ENCODE measurements around the gene SCGB1A1.

Gene SCGB1A1

DNA sequence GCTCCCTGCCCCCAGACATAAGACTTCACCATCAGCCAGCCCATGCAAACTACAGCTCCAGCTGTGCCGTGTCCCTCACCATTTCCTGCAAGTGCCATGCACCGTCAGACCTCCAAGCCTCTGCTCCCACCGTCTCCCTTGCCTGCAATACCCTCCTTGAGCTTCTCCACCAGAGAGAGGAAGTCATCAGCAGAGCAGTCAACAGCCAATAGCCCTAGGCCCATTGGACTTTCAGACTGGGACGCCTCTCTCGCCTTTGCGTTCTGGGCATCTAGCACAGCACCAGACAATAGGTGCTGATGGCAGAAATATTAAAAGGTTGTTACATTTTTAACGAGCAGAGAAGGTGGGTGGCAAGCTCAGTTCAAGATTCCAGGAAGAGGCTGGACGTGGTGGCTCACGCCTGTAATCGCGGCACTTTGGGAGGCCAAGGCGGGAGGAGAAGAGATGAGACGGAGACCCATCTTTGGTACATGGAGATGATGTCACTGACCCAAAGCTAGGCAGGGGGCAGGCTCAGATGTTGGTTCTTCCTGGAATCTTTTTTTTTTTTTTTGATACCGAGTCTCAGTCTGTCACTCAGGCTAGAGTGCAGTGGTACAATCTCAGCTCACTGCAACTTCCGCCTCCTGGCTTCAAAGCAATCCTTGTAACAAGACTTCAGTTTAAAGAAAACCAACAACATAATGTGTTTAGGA lies 31.9 kb downstream of the SCGB1A1 start:
- no peak for DNase-seq (ENCODE audit: low spot score)

DNA sequence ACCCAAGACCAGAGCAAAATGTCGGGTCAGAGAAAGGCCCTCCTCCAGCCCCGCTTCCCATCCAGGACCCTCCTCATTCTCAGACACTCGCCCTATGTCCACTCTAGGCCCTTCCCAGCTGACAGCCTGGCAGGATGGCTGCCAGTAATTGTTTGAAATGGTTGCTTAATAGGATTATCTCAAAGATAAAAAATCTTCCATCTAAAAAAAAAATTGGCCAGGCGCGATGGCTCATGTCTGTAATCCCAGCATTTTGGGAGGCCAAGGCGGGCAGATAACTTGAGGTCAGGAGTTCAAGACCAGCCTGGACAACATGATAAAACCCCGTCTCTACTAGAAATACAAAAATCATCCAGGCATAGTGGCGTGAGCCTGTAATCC lies 32.4 kb downstream of the SCGB1A1 start:
- DNase-seq (ENCODE audit: low spot score), result no peak

DNA sequence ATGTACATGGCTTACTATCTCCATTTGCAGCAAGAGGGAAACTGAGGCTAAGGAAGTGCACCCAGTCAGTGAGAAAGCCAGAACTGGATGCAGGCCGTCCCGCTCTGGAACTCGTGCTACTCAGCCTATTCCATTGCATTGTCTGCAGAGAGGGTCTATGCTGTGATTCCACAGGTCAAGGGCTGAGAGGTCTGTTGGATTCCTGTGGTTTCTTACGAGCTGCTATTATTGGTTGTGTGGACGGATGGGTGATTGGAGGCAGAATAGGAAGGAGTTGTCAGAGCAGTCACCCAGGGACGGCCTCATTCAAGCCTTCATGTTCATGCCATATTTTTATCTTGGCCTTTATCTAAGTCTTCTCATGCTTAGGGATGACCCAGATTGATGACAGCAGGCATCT lies 33.4 kb downstream of the SCGB1A1 start:
- no peak for DNase-seq (ENCODE audit: low spot score)

DNA sequence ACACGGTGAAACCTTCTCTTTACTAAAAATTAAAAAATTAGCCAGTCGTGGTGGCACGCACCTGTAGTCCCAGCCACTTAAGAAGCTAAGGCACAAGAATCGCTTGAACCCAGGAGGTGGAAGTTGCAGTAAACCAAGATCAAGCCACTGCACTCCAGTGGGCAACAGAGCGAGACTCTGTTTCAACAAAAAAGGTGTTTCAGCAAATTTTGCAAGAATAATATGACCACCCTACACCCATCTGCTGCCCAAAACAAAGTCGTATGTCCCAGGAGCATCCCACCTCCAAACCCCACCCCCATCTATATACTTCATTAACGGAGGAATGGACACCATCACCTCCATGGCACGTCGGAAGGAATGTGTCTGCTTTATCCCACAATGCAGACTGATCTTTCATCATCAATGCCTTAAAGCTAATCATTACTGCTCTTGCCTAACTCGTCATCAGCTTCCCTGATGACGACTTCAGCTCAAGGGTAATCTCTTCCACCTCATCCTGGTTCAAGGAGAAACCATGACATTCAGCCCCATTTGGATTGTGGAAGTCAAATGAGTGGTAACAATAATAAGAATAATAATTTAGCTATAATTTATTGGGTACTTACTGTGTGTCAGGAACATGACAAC lies 34.1 kb downstream of the SCGB1A1 start:
- no peak for DNase-seq (ENCODE audit: low spot score)

DNA sequence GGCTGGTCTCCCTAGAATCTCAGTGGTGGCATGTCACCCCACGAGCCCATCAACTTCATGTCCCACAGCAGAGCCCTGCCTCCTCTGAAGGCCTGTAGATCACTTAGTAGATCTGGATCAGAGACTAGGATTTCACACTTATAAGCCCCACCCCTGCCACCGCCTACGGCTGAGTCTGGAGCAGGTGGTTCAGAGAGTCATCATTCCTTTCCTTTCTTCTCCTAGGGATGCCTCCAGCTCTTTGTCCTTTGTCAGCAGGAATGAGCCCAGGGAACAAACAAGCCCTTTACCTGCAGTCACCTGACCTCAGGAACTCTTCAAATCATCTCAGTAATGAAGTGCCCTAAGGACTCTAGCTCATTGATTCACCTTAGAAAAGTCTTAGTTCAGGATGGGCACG lies 37.8 kb downstream of the SCGB1A1 start:
- no peak for DNase-seq (ENCODE audit: low spot score)

DNA sequence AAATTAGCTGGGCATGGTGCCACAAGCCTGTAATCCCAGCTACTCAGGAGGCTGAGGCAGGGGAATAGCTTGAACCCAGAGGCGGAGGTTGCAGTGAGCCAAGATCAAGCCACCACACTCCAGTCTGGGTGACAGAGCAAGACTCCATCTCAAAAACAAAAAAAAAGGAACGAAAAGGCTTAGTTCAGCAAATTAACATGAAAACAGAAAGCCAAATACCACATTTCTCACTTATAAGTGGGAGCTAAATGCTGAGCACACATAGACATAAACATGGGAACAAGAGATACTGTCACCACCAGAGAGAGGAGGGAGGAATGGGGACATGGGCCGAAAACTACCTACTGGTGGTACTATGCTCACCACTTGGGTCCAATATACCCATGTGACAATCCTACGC lies 38.6 kb downstream of the SCGB1A1 start:
- no peak for DNase-seq (ENCODE audit: low spot score)

DNA sequence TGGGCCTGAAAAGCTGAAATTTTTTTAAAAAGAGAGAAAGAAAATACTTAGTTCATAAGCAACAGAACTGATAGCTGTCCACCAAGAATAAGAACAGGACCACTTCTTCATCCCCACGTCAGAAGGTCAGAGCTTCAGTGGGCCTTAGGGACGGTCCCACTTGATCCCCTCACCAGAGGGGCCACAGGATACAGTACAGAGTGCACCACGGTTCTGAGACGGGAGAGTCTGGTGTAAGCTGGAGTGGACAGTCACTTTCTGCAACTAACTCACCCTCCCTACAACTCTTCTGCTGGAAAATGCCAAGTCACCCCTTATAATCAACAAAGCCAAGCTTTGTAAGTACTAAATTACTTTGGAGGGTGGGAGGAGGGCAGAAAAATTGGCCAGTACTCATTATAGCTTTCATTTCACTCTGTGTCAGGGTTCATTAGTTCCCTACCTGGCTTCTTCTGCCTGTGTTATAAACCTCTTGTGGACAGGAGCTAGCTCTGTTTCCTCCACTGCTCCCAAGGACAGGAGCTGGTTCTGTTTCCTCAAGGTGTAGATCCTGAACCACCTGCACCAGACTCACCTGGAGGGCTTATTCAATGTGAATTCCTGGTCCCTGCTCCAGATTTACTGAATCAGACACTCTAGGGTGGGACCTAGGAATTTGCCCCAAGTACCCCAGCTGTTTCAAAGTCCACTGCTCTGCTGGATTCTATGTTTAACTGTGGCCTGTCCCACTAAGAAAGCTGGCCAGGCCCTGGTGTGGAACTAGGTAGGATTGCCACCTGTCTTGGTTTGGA lies 39.6 kb downstream of the SCGB1A1 start:
- no peak for DNase-seq (ENCODE audit: low spot score)

DNA sequence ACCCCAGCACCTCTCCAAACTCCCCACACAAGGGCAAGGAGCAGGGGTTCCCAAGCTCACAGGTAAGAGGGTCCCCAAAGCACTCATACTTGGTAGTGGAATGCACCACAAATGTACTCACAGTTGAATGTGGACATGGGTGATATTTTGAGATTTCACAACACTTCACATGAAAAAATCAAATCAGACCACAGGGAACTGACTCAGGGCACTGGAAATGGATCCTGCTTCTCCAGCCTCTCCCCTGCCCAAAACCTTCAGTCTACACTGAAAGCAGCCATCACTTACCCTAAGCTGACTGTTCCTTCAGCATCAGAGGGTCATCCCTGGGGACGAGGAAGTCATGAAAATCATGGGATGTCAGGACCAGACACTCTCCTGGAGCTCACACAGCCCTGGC lies 40.2 kb downstream of the SCGB1A1 start:
- no peak for DNase-seq (ENCODE audit: low spot score)

DNA sequence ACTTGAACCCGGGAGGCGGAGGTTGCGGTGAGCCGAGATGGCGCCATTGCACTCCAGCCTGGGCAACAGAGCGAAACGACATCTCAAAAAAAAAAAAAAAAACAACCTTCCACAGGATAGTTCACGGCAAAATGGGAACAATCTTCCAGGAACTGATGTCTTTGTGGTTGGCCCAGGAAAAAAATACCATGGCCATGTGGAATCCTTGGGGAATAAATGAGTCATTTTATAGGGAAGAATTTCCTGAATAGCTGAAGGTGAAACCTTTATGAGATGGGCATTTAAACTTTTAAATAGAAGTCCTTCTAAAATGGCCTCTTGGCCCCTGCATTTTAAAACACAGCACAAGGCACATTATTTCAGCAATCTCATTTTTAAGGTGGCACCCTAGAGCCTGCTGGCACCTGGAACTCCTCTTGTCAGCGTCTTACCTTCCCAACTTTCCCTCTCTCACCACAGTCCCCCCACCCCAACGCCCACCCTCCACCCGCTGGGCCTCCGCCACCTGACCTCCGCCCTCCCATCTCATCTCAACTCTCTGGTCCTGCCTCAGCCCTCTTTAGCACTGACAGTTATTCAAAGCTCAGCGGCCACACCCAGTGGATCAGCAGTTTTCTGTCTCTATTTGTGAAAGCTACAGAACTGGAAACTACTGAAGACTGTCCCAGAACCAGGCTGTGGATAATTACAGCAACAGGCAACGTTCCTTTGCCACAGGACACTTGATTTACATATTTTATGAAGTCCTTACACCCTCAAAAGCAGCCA lies 43.1 kb downstream of the SCGB1A1 start:
- DNase-seq (ENCODE audit: low spot score), result no peak

DNA sequence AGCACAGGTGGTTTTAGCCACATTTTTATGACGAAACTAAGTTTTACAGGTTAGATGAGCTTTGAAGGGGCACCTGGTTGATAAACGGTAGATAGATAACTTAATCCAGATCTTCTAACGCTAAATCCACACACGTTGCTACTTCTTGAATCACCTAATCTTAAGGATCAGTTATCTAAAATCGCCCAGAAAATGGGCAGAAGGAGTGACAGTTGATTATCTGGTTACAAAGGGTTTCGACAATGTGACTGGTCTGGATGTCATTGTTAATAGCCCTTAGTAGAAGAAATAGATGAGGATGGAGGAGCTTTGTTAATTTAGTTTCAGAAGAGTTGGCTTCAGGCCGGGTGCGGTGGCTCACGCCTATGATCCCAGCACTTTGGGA lies 43.7 kb downstream of the SCGB1A1 start:
- DNase-seq (ENCODE audit: low spot score), result no peak

DNA sequence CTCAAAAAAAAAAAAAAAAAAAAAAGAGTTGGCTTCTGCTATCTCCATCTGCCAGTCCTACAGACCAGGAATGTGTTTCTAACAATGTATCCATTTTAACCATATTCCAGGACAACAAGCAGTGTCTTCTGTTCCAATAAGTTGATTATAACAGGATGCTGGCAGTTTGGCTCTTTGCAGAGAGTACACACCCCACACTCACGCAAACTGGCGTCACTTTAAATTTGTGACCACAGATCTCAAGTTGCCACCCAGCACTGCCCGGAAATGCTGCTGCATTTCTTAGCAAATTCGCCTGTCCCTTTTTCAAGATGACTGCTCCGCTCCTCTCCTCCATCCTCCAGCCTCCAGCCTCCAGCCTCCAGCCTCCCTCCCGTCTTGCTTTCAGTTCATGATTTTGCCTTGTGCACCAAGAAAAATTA lies 44.3 kb downstream of the SCGB1A1 start:
- DNase-seq (ENCODE audit: low spot score), result no peak

DNA sequence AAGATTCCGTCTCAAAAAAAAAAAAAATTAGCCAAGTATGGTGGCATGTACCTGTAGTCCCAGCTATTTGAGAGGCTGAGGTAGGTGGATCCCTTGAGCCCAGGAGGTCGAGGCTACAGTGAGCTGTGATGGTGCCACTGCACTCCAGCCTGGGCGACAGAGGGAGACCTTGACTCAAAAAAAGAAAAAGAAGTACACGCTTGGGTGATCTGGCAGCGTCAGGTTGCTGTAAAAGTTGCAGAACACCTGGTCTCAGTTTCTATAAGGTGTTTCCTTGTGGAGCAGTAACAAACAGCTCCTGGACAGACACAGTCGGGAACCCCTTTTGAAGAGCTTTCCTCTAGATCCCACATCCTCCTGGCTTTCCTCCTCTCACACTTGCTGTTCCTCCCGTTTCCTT lies 45.8 kb downstream of the SCGB1A1 start:
- no peak for DNase-seq (ENCODE audit: low spot score)

DNA sequence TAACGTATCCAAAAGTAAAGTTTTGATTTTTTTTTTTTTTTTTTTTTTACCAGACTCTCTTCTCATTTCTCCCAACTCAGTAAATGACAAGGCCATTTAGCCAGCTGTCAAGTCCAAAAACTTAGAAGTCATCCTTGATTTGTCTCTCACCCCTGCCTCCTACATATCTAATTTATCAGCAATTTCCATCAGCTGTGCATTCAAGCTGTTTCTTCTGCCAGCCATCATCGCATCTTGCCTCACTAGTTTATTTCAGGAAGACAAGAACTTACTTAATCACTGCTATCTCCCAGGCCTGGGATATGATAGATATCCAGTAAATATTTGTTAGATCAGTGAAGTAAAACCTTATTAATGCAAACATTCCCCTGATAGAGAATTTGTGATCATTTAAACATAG lies 47.6 kb downstream of the SCGB1A1 start:
- no peak for DNase-seq (ENCODE audit: low spot score)

DNA sequence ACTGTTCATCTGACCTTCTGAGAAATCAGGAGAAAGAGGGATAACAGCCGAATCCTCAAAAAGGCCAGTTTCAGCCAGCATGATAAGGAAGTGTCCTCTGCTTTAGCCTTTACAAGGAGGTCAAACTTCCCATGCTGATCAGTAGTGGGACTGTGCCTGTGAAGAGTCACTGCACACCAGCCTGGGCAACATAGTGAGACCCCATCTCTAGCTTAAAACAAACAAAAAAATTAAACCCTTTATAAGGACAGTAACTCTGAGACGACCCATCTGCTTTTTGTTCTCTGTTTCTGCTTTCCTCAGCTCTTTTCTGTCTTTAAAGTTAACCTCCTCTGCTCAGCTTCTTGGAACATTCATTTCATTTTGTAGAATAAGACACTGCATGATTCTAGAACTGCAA lies 49.7 kb downstream of the SCGB1A1 start:
- no peak for DNase-seq (ENCODE audit: low spot score)

DNA sequence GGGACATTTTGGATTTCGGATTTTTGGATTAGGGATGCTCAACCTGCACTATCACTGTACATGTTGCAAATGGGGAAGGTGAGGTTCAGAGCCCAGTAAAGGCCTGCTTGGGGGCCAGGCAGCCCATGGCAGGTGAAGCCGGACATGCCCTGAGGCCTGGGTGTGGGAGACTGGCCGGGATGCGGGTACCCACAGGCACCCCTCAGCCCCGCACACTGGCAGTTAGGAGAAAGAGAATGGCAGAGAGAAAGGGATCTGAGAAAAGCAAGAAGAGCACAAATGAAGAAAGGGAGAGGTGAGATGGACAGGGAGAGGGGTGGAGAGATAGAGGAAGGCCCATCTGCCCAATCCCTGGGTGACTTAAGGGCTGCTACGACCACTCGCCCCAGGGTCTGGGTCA lies 52.8 kb downstream of the SCGB1A1 start:
- no peak for DNase-seq (ENCODE audit: low spot score)

DNA sequence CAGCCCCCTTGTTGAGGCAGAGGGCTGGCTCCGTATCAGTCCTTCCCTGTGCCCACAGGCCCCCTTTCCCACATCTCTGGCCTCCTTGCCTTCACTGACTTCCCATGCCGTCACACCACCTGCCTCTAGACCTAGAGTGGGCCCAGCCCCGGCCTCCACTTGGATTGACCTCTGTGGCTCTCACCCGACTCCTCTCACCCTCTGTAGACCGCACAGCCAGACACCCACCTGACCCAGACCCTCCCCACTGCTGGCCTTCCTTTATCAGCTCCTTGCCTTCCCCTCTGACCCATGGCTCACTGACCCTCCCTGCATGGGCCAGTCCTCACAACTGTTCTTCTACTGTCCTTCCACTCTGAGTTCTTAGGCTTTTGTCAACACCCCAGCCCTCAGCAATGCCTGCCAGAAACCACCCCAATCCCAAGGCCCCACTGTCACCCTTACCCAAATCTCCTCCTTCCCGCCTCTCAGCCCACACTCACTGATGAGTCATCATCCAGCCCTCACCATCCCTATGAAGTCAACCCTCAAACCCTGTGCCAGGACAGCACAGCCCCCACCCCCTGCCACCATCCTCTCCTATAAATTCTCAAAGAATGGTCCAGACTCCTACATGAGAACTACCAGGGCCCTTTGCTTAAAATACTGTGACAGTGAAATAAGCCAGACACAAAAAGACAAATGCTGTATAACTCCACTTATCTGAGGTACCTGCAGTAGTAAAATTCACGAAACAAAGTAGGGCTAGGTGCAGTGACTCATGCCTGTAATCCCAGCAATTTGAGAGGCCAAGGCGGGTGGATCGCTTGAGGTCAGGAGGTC lies 53.4 kb downstream of the SCGB1A1 start:
- DNase-seq (ENCODE audit: low spot score), result no peak
